ENCODE results near the gene SLC46A2.

DNA sequence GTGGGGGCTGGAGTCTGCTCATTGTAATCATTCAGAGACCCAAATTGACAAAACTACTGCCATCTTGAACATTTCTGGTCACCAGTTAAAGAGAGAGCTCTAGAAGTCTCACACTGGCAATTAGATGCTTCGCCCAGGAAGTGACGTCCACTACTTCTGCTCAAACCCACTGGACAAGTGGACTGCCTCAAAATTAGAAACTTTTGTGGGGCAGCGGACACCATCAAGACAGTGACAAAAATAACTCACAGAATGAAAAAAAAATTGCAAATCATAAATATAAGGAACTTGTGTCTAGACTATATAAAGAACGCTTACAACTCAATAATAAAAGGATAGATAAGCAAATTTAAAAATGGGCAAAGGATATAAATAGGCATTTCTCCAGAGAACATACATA lies 9.8 kb upstream of the SLC46A2 start:
- TF ChIP-seq, protein P1, sequence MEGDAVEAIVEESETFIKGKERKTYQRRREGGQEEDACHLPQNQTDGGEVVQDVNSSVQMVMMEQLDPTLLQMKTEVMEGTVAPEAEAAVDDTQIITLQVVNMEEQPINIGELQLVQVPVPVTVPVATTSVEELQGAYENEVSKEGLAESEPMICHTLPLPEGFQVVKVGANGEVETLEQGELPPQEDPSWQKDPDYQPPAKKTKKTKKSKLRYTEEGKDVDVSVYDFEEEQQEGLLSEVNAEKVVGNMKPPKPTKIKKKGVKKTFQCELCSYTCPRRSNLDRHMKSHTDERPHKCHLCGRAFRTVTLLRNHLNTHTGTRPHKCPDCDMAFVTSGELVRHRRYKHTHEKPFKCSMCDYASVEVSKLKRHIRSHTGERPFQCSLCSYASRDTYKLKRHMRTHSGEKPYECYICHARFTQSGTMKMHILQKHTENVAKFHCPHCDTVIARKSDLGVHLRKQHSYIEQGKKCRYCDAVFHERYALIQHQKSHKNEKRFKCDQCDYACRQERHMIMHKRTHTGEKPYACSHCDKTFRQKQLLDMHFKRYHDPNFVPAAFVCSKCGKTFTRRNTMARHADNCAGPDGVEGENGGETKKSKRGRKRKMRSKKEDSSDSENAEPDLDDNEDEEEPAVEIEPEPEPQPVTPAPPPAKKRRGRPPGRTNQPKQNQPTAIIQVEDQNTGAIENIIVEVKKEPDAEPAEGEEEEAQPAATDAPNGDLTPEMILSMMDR (IDR thresholded peaks at IDR 0.05) = no peak
- TF ChIP-seq POLR2A (IDR thresholded peaks at IDR 0.05) = no peak
